Measurements from ENCODE around the gene FBXL17.

FBXL17 gene

GRCh38 chr5:107990881-107991810, 390.8 kb downstream of the FBXL17 start:
- no peak for DNase-seq (ENCODE audit: low read depth)

GRCh38 chr5:107985144-107985543, 396.8 kb downstream of the FBXL17 start:
- DNase-seq (ENCODE audit: low read depth): no peak

GRCh38 chr5:107982703-107983425, 399.0 kb downstream of the FBXL17 start:
- no peak for DNase-seq (ENCODE audit: low read depth)

- DNase-seq (ENCODE audit: low read depth): no peak
Measured at GRCh38 chr5:107980923-107981692, 400.8 kb downstream of the FBXL17 start.

- DNase-seq (ENCODE audit: low read depth): no peak
Measured at GRCh38 chr5:107979900-107980299, 402.0 kb downstream of the FBXL17 start.

- no peak for DNase-seq (ENCODE audit: low read depth)
Measured at GRCh38 chr5:107979291-107979690, 402.6 kb downstream of the FBXL17 start.

GRCh38 chr5:107977550-107978071, 404.3 kb downstream of the FBXL17 start:
- DNase-seq (ENCODE audit: low read depth): no peak

- DNase-seq (ENCODE audit: low read depth): no peak
Measured at GRCh38 chr5:107975568-107975967, 406.3 kb downstream of the FBXL17 start.

GRCh38 chr5:107971846-107972245, 410.1 kb downstream of the FBXL17 start:
- DNase-seq (ENCODE audit: low read depth): no peak

- DNase-seq (ENCODE audit: low read depth): no peak
Measured at GRCh38 chr5:107969847-107970246, 412.1 kb downstream of the FBXL17 start.

GRCh38 chr5:107968998-107969397, 412.9 kb downstream of the FBXL17 start:
- DNase-seq (ENCODE audit: low read depth): peak; percentile 14

- peak; percentile 8 for DNase-seq (ENCODE audit: low read depth)
Measured at GRCh38 chr5:107968406-107968843, 413.5 kb downstream of the FBXL17 start.

- no peak for DNase-seq (ENCODE audit: low read depth)
Measured at GRCh38 chr5:107966201-107966600, 415.7 kb downstream of the FBXL17 start.

- no peak for DNase-seq (ENCODE audit: low read depth)
Measured at GRCh38 chr5:107964722-107965121, 417.2 kb downstream of the FBXL17 start.

- DNase-seq (ENCODE audit: low read depth): no peak
Measured at GRCh38 chr5:107959573-107960279, 422.2 kb downstream of the FBXL17 start.

GRCh38 chr5:107958861-107959260, 423.0 kb downstream of the FBXL17 start:
- no peak for DNase-seq (ENCODE audit: low read depth)

- no peak for DNase-seq (ENCODE audit: low read depth)
Measured at GRCh38 chr5:107958432-107958831, 423.5 kb downstream of the FBXL17 start.

GRCh38 chr5:107957051-107957450, 424.8 kb downstream of the FBXL17 start:
- no peak for DNase-seq (ENCODE audit: low read depth)

GRCh38 chr5:107955321-107955720, 426.6 kb downstream of the FBXL17 start:
- no peak for DNase-seq (ENCODE audit: low read depth)

- no peak for DNase-seq (ENCODE audit: low read depth)
Measured at GRCh38 chr5:107954254-107954653, 427.6 kb downstream of the FBXL17 start.

GRCh38 chr5:107952450-107952849, 429.4 kb downstream of the FBXL17 start:
- no peak for DNase-seq (ENCODE audit: low read depth)

All from GM04503 (cell line).